RWPE1 (cell line): ENCODE results near the gene AIG1.

Experiments used
- CTCF ChIA-PET: fragments of 350-600 bp; sonication (Branson Sonifier 250); formaldehyde crosslinking; extraction: SDS; loops from one replicate; lab custom pipeline; 2021; lab: Yijun Ruan, JAX
- POLR2A ChIA-PET: fragments of 400-600 bp; formaldehyde crosslinking; extraction: SDS; loops from one replicate; lab custom pipeline; 2020; ENCODE audit warnings: antibody characterized with exemption; ENCODE audit not compliant: low non-redundant PET; lab: Yijun Ruan, JAX
- DNase-seq: peaks from one replicate; pipeline ENCODE4 v3.0.0; 2012; ENCODE audit warnings: low spot score
- H3K27ac ChIP-seq: fragments of 450-650 bp; 2 replicates; pipeline ENCODE4 v1.5.1; 2017
- CTCF ChIP-seq: fragments of 450-650 bp; conservative IDR thresholded peaks from 2 replicates; pipeline ENCODE4 v1.5.1; 2017; ENCODE audit warnings: low read depth, mild to moderate bottlenecking

AIG1 gene

GRCh38 chr6:143224516-143224915, 163.8 kb downstream of the AIG1 start:
- no peak overlapping the region for H3K27ac ChIP-seq
- no peak for TF ChIP-seq CTCF
- CTCF ChIA-PET, result interaction anchor here (0.9 kb wide), 1 partner anchor 203 kb away, joined by 3 read pairs; no protein-coding TSS in a partner anchor
- POLR2A ChIA-PET, result no interaction called here
- no peak for DNase-seq

- CTCF ChIA-PET, result interaction anchor here (1.5 kb wide), 1 partner anchor 201 kb away, joined by 5 read pairs; no protein-coding TSS in a partner anchor
- POLR2A ChIA-PET, result interaction anchor here (0.7 kb wide), 1 partner anchor 13 kb away, joined by 3 read pairs; no protein-coding TSS in a partner anchor
- DNase-seq, result peak; percentile 79
- peak overlapping the region; percentile 82 for H3K27ac ChIP-seq
- no peak for TF ChIP-seq CTCF
Observed at GRCh38 chr6:143225929-143226328, 165.2 kb downstream of the AIG1 start.

- no peak for TF ChIP-seq CTCF
Observed at GRCh38 chr6:143227675-143228074, 167.0 kb downstream of the AIG1 start.

GRCh38 chr6:143229400-143229799, 168.7 kb downstream of the AIG1 start:
- no peak for DNase-seq
- CTCF ChIA-PET, result no interaction called here
- no peak overlapping the region for H3K27ac ChIP-seq
- POLR2A ChIA-PET, result no interaction called here
- no peak for TF ChIP-seq CTCF

More at GRCh38 chr6:143227675-143228074, 167.0 kb downstream of the AIG1 start:
- no peak for DNase-seq
- POLR2A ChIA-PET, result interaction anchor here (0.6 to 0.8 kb wide), 2 partner anchors 171 to 1600 kb away, joined by 3 to 7 read pairs; no protein-coding TSS in a partner anchor
- CTCF ChIA-PET, result interaction anchor here (0.6 kb wide), 1 partner anchor 183 kb away, joined by 3 read pairs; no protein-coding TSS in a partner anchor
- peak overlapping the region; percentile 29; the same call in 1 of the 2 replicates for H3K27ac ChIP-seq

- no peak overlapping the region for H3K27ac ChIP-seq
- CTCF ChIA-PET, result interaction anchor here (0.5 to 2.6 kb wide), 11 partner anchors 25 to 758 kb away, joined by 3 to 35 read pairs (median 3); partner anchors contain the start of gene FUCA2
- peak; percentile 30 for DNase-seq
- TF ChIP-seq CTCF, result no peak; the same call in 1 of the 2 replicates
- POLR2A ChIA-PET, result no interaction called here
Observed at GRCh38 chr6:143232849-143233248, 172.2 kb downstream of the AIG1 start.

- no peak for TF ChIP-seq CTCF
- DNase-seq, result no peak
- ChIA-PET CTCF (interaction anchor here (0.6 to 2.6 kb wide), 2 partner anchors 188 to 194 kb away, joined by 9 to 35 read pairs; no protein-coding TSS in a partner anchor), POLR2A (no interaction called here)
- H3K27ac ChIP-seq, result no peak overlapping the region
Observed at GRCh38 chr6:143233554-143234285, 173.0 kb downstream of the AIG1 start.
